ENCODE results near the gene HNRNPH1.

DNA sequence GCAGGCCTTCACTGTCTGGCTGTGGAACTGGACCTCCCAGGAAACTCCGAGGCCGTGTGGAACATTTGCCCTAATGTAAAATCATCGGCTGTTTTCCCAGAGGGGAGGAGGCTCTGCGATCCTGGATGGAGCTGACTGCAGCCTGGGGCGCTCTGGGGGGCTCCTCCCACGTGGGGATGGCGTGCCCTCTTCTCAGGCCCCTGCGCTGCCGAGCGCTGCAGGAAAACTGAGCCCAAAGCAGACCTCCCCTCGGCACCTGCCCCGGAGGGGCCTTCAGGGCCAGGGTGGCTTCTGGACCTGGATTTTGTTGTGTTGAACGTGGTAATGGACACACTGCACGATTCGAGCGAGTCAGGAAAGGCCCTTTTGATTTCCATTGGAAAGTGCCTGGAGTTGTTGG is 23.9 kb downstream of the HNRNPH1 start:
- TF ChIP-seq CTCF (IDR thresholded peaks at IDR 0.05) (no peak), POLR2AphosphoS5 (IDR thresholded peaks at IDR 0.05) (no peak)
